Glutamatergic neuron (in vitro differentiated cells): Measurements from ENCODE around the gene FNIP2. TPM values are rescaled to one million over a fixed set of nuclear protein-coding genes. Genes with fewer than 3 reads are reported as not detected.
A peak's percentile ranks its signal among the peaks of the same experiment; 100 is the strongest.

Experiments
- DNase-seq: peaks from one replicate; pipeline ENCODE4 v3.0.0; 2022
- H3K27ac Mint-ChIP-seq: one replicate; pipeline ENCODE4 v1.8.0; 2020; ENCODE audit warnings: mild to moderate bottlenecking, mixed read lengths, inconsistent platforms; ENCODE audit not compliant: unreplicated experiment
- H3K27me3 Mint-ChIP-seq: one replicate; pipeline ENCODE4 v1.8.0; 2020; ENCODE audit warnings: mild to moderate bottlenecking, moderate library complexity, mixed read lengths, inconsistent platforms; ENCODE audit not compliant: unreplicated experiment
- H3K36me3 Mint-ChIP-seq: one replicate; pipeline ENCODE4 v1.8.0; 2020; ENCODE audit warnings: mild to moderate bottlenecking, mixed read lengths, inconsistent platforms; ENCODE audit not compliant: unreplicated experiment
- H3K4me1 Mint-ChIP-seq: one replicate; pipeline ENCODE4 v1.8.0; 2020; ENCODE audit warnings: mild to moderate bottlenecking, low read depth, mixed read lengths, inconsistent platforms; ENCODE audit not compliant: unreplicated experiment
- H3K4me3 Mint-ChIP-seq: one replicate; pipeline ENCODE4 v1.8.0; 2020; ENCODE audit warnings: mild to moderate bottlenecking, mixed read lengths, inconsistent platforms; ENCODE audit not compliant: unreplicated experiment
- H3K9me3 Mint-ChIP-seq: one replicate; pipeline ENCODE4 v1.8.0; 2020; ENCODE audit warnings: mild to moderate bottlenecking, moderate library complexity, mixed read lengths, inconsistent platforms; ENCODE audit not compliant: unreplicated experiment
- CTCF ChIP-seq: fragments of 200-600 bp; sonication (generic); IDR thresholded peaks from one replicate; pipeline ENCODE4 v1.5.0; 2021; ENCODE audit not compliant: partially characterized antibody, unreplicated experiment
- total RNA-seq: library from RNA; stranded (reverse); fragmentation: NEBNext Ultra II Directional; extraction: Animal tissue kit (Norgen Biotek cat#: 25700); gene quantifications from one replicate; pipeline ENCODE4 v1.2.1, GENCODE V29; 2021; ENCODE audit not compliant: unreplicated experiment

Gene FNIP2
- total RNA-seq, 1 donor from 2014 or later: 53.2 TPM

DNA sequence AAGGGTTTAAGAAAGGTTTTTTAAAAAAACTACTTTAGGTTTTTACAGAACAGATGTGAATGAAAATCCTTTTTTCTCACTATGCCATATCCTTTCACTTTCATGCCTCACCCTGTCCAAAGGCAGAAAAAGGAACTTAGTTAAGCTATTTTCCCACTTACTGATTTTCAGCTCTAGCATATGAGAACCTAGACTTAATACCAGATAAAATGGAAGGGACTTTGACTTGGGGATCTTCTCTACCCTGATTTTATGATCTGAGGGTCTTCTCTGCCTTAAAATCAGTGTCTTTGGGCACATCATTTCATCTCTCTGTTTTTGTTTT is 42.4 kb downstream of the FNIP2 start:
- Mint-ChIP-seq H3K9me3 (no peaks in the 10 kb centered on the region), H3K4me1 (peaks cover 37% of the 10 kb centered on the region), H3K4me3 (no peak overlapping the region), H3K27me3 (no peaks in the 10 kb centered on the region), H3K27ac (no peak overlapping the region), H3K36me3 (no peaks in the 10 kb centered on the region)
- no peak for DNase-seq
- no peak for TF ChIP-seq CTCF

DNA sequence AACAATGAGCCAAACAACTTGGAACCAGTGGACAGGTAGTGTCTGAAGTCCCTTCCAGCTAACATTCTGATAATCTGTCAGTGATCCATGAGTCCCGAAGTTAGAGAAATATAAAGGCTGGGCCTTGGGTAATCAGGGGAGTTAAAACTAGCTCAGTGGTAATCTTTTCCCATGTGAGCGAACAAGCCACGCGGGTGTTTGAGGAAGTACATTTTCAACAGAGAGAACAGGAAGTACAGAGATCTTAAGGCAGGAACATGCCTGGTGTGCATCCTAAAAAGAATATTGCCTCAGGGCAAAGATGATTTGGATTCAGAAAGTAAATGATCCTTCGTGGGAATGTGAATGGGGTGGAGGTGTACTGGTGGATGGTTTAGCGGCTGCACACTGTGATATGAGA is 42.9 kb downstream of the FNIP2 start:
- H3K27ac Mint-ChIP-seq: peak overlapping the region; percentile 50
- no peak for DNase-seq
- H3K36me3 Mint-ChIP-seq: no peaks in the 10 kb centered on the region
- TF ChIP-seq CTCF: no peak
- no peak overlapping the region for H3K4me3 Mint-ChIP-seq
- H3K9me3 Mint-ChIP-seq: no peaks in the 10 kb centered on the region
- peaks cover 32% of the 10 kb centered on the region for H3K4me1 Mint-ChIP-seq
- no peaks in the 10 kb centered on the region for H3K27me3 Mint-ChIP-seq

GRCh38 chr4:158812133-158812532 is 43.3 kb downstream of the FNIP2 start:
- Mint-ChIP-seq H3K27me3 (no peaks in the 10 kb centered on the region), H3K4me3 (no peak overlapping the region), H3K27ac (no peak overlapping the region), H3K9me3 (no peaks in the 10 kb centered on the region), H3K36me3 (no peaks in the 10 kb centered on the region), H3K4me1 (peaks cover 32% of the 10 kb centered on the region)
- no peak for TF ChIP-seq CTCF
- DNase-seq: no peak

DNA sequence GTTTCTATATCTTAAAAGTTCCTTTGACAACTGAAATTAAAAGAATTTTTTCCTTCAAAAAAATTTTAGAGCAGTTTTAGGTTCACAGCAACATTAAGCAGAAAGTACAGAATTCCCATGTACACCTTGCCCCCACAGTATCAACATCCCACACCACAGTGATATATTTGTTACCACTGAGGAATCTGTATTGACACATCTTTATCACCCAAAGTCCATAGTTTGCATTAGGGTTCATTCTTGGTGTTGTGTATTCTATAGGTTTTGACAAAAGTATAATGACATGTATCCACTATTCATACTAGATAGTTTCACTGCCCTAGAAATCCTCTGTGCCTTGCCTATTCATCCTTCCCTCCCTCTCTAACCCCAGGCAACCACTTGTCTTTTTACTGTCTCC is 43.7 kb downstream of the FNIP2 start:
- Mint-ChIP-seq H3K27ac (no peak overlapping the region), H3K36me3 (no peaks in the 10 kb centered on the region), H3K27me3 (no peaks in the 10 kb centered on the region), H3K4me3 (no peak overlapping the region), H3K4me1 (peaks cover 30% of the 10 kb centered on the region), H3K9me3 (no peaks in the 10 kb centered on the region)
- no peak for TF ChIP-seq CTCF
- no peak for DNase-seq

DNA sequence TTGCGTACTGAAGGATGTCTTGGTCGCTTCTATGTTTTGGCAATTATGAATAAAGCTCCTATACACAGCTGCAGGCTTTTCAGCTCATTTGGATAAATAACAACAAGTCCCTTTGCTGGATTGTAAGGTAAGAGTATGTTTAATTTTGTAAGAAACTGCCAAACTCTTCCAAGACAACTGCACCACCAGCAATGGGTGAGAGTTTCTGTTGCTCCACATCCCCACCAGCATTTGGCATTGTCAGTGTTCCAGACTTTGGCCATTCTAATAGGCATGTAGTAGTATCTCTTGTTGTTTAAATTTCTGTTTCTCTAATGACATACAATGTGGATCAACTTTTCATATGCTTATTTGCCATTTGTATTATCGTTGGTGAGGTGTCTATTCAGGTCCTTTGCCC is 44.3 kb downstream of the FNIP2 start:
- TF ChIP-seq CTCF: no peak
- H3K27me3 Mint-ChIP-seq: no peaks in the 10 kb centered on the region
- H3K4me1 Mint-ChIP-seq: peaks cover 29% of the 10 kb centered on the region
- H3K9me3 Mint-ChIP-seq: no peaks in the 10 kb centered on the region
- H3K36me3 Mint-ChIP-seq: no peaks in the 10 kb centered on the region
- no peak for DNase-seq
- H3K4me3 Mint-ChIP-seq: no peak overlapping the region
- no peak overlapping the region for H3K27ac Mint-ChIP-seq
